Right lobe of liver (tissue), 4 donors: Measurements from ENCODE around the gene RAB14.
"Not testable (repeated sequence)": the region's sequence is repeated elsewhere in the genome, so short reads cannot be mapped to it uniquely, and the experiment has no call there.

Experiments
- POLR2A ChIP-seq: fragments of 450-650 bp; IDR thresholded peaks from one replicate; pipeline ENCODE4 v1.6.1; 2017; ENCODE audit warnings: antibody characterized with exemption, mild to moderate bottlenecking
- TF ChIP-seq, protein P1 (sequence below), 4 donors: fragments of 200-600 bp in 3 of 4; fragments of 450-650 bp in 1 of 4; IDR thresholded peaks; one replicate each; pipeline versions ENCODE4 v1.5.1 to v1.8.0; 2016 to 2022; ENCODE audit warnings: antibody characterized with exemption in 4 of 4, mild to moderate bottlenecking in 2 of 4
- donor health status: DM: no; HTN: no; CAD: no.
- donor health status: DM: no; HTN: no; CAD: no.
- donor health status: DM: no; HTN: yes; CAD: no.

DNA sequence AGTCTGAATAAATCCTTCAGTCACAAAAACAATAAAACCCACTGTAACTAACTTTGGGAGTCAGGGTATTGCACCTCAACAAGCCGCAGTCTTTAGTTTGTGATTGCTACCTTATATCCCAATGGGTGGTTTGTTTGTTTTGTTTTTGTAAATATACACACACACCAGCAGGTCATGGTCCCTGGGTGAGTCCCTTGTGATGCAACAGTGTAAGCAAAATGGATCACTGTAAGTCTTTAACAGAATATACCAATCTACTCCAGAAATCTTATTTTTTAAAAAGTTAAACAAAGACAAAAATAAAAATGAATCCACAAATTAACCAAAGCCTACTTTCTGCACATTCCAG lies 22.3 kb downstream of the RAB14 start:
- TF ChIP-seq, protein P1, sequence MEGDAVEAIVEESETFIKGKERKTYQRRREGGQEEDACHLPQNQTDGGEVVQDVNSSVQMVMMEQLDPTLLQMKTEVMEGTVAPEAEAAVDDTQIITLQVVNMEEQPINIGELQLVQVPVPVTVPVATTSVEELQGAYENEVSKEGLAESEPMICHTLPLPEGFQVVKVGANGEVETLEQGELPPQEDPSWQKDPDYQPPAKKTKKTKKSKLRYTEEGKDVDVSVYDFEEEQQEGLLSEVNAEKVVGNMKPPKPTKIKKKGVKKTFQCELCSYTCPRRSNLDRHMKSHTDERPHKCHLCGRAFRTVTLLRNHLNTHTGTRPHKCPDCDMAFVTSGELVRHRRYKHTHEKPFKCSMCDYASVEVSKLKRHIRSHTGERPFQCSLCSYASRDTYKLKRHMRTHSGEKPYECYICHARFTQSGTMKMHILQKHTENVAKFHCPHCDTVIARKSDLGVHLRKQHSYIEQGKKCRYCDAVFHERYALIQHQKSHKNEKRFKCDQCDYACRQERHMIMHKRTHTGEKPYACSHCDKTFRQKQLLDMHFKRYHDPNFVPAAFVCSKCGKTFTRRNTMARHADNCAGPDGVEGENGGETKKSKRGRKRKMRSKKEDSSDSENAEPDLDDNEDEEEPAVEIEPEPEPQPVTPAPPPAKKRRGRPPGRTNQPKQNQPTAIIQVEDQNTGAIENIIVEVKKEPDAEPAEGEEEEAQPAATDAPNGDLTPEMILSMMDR (IDR thresholded peaks at IDR 0.05), result not testable (repeated sequence)
- not testable (repeated sequence) for TF ChIP-seq POLR2A
